ENCODE results near the gene SLC35F1. TPM values are rescaled to one million over a fixed set of nuclear protein-coding genes. Genes with fewer than 3 reads are reported as not detected.

The SLC35F1 gene
- total RNA-seq, 6 donors from 2014 or later, result 0.11 to 0.15 (median 0.13) TPM; not detected in 3

- no peak for DNase-seq
- ATAC-seq (ENCODE audit: low FRiP score in 2 of 2), result no peak
- H3K4me3 ChIP-seq, result no peak overlapping the region
- no peak overlapping the region for H3K27ac ChIP-seq
- H3K36me3 ChIP-seq, result no peaks in the 10 kb centered on the region
- WGBS, 2 donors, result 84 to 87% methylated on average over 6 of the region's 6 CpGs
- TF ChIP-seq CTCF (IDR thresholded peaks at IDR 0.05) (no peak), POLR2A (IDR thresholded peaks at IDR 0.05) (no peak), POLR2AphosphoS5 (IDR thresholded peaks at IDR 0.05) (no peak), EP300 (IDR thresholded peaks at IDR 0.05) (no peak)
- H3K4me1 ChIP-seq, result no peaks in the 10 kb centered on the region
- peaks cover 0 to 6% (median 0%) of the 10 kb centered on the region in 4 donors for H3K9me3 ChIP-seq
- no peaks in the 10 kb centered on the region for H3K27me3 ChIP-seq
Observed at GRCh38 chr6:118344014-118344670, 437.1 kb downstream of the SLC35F1 start.

- H3K36me3 ChIP-seq, result no peaks in the 10 kb centered on the region
- ATAC-seq (ENCODE audit: low FRiP score in 2 of 2), result no peak
- TF ChIP-seq POLR2A (IDR thresholded peaks at IDR 0.05), result no peak
- no peak for TF ChIP-seq EP300 (IDR thresholded peaks at IDR 0.05)
- no peak for TF ChIP-seq POLR2AphosphoS5 (IDR thresholded peaks at IDR 0.05)
- no peak for TF ChIP-seq CTCF (IDR thresholded peaks at IDR 0.05)
- H3K9me3 ChIP-seq, result no peaks in the 10 kb centered on the region
- H3K4me3 ChIP-seq, result no peak overlapping the region
- H3K27ac ChIP-seq, result no peak overlapping the region
- H3K27me3 ChIP-seq, result no peaks in the 10 kb centered on the region
- no peaks in the 10 kb centered on the region for H3K4me1 ChIP-seq
- WGBS, 2 donors, result 68 to 78% methylated on average over 5 of the region's 5 CpGs
- no peak for DNase-seq
Observed at GRCh38 chr6:118350881-118351430, 443.9 kb downstream of the SLC35F1 start.

- no peak for TF ChIP-seq POLR2AphosphoS5 (IDR thresholded peaks at IDR 0.05)
- TF ChIP-seq POLR2A (IDR thresholded peaks at IDR 0.05), result no peak
- no peak for TF ChIP-seq CTCF (IDR thresholded peaks at IDR 0.05)
- TF ChIP-seq EP300 (IDR thresholded peaks at IDR 0.05), result no peak
- Histone ChIP-seq H3K36me3 (no peaks in the 10 kb centered on the region), H3K9me3 (no peaks in the 10 kb centered on the region), H3K4me1 (no peaks in the 10 kb centered on the region), H3K27me3 (no peaks in the 10 kb centered on the region), H3K4me3 (no peak overlapping the region), H3K27ac (no peak overlapping the region)
- WGBS, 2 donors, result 79 to 80% methylated on average over 2 of the region's 2 CpGs
- DNase-seq (no peak), ATAC-seq (ENCODE audit: low FRiP score in 2 of 2) (no peak)
Observed at GRCh38 chr6:118353564-118353963, 446.5 kb downstream of the SLC35F1 start.

GRCh38 chr6:118354641-118355040 lies 447.6 kb downstream of the SLC35F1 start:
- Histone ChIP-seq H3K36me3 (no peaks in the 10 kb centered on the region), H3K4me1 (no peaks in the 10 kb centered on the region), H3K27me3 (no peaks in the 10 kb centered on the region), H3K9me3 (no peaks in the 10 kb centered on the region), H3K27ac (no peak overlapping the region), H3K4me3 (no peak overlapping the region)
- ATAC-seq (ENCODE audit: low FRiP score in 2 of 2) (no peak), DNase-seq (no peak)
- TF ChIP-seq POLR2A (IDR thresholded peaks at IDR 0.05), result no peak
- TF ChIP-seq POLR2AphosphoS5 (IDR thresholded peaks at IDR 0.05), result no peak
- TF ChIP-seq EP300 (IDR thresholded peaks at IDR 0.05), result no peak
- no peak for TF ChIP-seq CTCF (IDR thresholded peaks at IDR 0.05)
- WGBS, 2 donors, result 83 to 90% methylated on average over 2 of the region's 2 CpGs

- no peaks in the 10 kb centered on the region for H3K27me3 ChIP-seq
- no peak overlapping the region for H3K4me3 ChIP-seq
- H3K4me1 ChIP-seq, result no peaks in the 10 kb centered on the region
- ATAC-seq (ENCODE audit: low FRiP score in 2 of 2) (no peak), DNase-seq (no peak)
- no peak overlapping the region for H3K27ac ChIP-seq
- no peaks in the 10 kb centered on the region for H3K9me3 ChIP-seq
- WGBS, 2 donors, result 67 to 71% methylated on average over 1 of the region's 1 CpG
- no peak for TF ChIP-seq EP300 (IDR thresholded peaks at IDR 0.05)
- no peak for TF ChIP-seq CTCF (IDR thresholded peaks at IDR 0.05)
- no peak for TF ChIP-seq POLR2A (IDR thresholded peaks at IDR 0.05)
- no peak for TF ChIP-seq POLR2AphosphoS5 (IDR thresholded peaks at IDR 0.05)
- no peaks in the 10 kb centered on the region for H3K36me3 ChIP-seq
Observed at GRCh38 chr6:118356054-118356453, 449.0 kb downstream of the SLC35F1 start.

Measured in upper lobe of left lung (tissue), 6 donors.